Stimulated activated CD4-positive, alpha-beta T cell treated with anti-CD3 and anti-CD28 coated beads, TNF-alpha, amount 100 ng/mL, for 4 hours (primary cell): Measurements from ENCODE around the gene CPA2.

Source experiments
- DNase-seq, 3 experiments: peaks; one replicate each; pipeline ENCODE4 v3.0.0-alpha.2; 2020; ENCODE audit warnings: low read depth in 3 of 3

Gene CPA2

GRCh38 chr7:130254555-130254954 lies 12.1 kb upstream of the CPA2 start:
- no peak for DNase-seq

GRCh38 chr7:130256704-130257103 lies 10.0 kb upstream of the CPA2 start:
- no peak for DNase-seq

- no peak for DNase-seq
Measured at GRCh38 chr7:130258494-130259078, 8.1 kb upstream of the CPA2 start.

GRCh38 chr7:130262448-130262847 lies 4.2 kb upstream of the CPA2 start:
- DNase-seq: no peak

GRCh38 chr7:130263130-130263529 lies 3.5 kb upstream of the CPA2 start:
- no peak for DNase-seq

- DNase-seq: no peak
Measured at GRCh38 chr7:130266961-130267321, 278 bp downstream of the CPA2 start.

GRCh38 chr7:130268463-130269317 lies 2.0 kb downstream of the CPA2 start:
- DNase-seq: no peak

GRCh38 chr7:130269318-130269694 lies 2.6 kb downstream of the CPA2 start:
- DNase-seq: no peak

GRCh38 chr7:130270947-130271800 lies 4.5 kb downstream of the CPA2 start:
- DNase-seq: no peak

GRCh38 chr7:130272381-130273080 lies 5.9 kb downstream of the CPA2 start:
- no peak for DNase-seq

GRCh38 chr7:130273081-130273932 lies 6.6 kb downstream of the CPA2 start:
- no peak for DNase-seq

- no peak for DNase-seq
Measured at GRCh38 chr7:130273933-130274255, 7.2 kb downstream of the CPA2 start.

GRCh38 chr7:130274296-130274695 lies 7.6 kb downstream of the CPA2 start:
- DNase-seq: no peak

GRCh38 chr7:130274983-130275591 lies 8.4 kb downstream of the CPA2 start:
- no peak for DNase-seq

- DNase-seq: no peak
Measured at GRCh38 chr7:130275826-130276297, 9.2 kb downstream of the CPA2 start.

GRCh38 chr7:130276796-130277762 lies 10.4 kb downstream of the CPA2 start:
- DNase-seq: no peak

GRCh38 chr7:130277763-130278643 lies 11.3 kb downstream of the CPA2 start:
- no peak for DNase-seq

GRCh38 chr7:130278860-130279259 lies 12.2 kb downstream of the CPA2 start:
- no peak for DNase-seq
